GM21528 (cell line): Measurements from ENCODE around the gene DLGAP1.

Experiments
- ATAC-seq: cut with Tn5 transposase; IDR thresholded peaks from one replicate; pipeline ENCODE4 v1.9.1; 2021; ENCODE audit warnings: mild to moderate bottlenecking, moderate library complexity; ENCODE audit not compliant: unreplicated experiment, low FRiP score

DLGAP1 gene

DNA sequence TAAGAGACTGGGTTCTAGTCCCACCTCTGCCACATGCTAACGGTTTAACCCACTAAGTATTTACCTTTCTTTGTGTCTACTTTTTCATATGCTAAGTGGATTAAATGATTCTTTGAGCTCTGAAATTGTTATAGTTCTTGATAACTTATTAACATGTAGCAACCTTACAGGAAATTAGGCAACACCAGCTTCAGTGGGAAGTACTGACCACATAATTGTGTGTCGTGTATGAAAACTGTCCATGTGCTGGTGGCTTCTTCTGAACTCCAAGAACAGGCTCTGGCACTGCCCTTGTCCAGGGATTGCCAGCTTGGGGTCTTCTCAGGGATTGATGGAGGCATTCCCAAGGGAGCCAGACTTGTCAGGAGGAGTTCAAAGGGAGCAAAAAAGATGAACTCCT is 577.4 kb downstream of the DLGAP1 start:
- ATAC-seq, result no peak

DNA sequence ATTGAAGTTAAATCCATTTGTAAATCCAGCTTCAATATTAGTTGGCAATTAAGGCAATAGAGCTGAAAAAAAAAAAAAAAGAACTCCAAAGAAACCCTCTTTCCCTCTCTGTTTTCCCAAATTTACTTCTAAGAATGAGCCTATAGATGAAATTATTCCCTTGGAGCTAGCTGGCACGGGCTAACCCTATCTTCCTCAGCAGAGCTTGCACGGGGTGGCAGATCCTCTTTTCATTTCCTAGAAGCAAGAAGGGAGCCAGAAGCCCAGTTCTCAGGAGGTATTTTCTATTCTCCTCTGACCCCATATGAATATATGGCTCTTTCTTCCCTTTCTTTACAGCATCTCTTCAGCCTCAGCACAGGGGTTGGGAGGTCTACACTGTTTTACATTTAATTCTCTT is 579.1 kb downstream of the DLGAP1 start:
- ATAC-seq, result no peak

DNA sequence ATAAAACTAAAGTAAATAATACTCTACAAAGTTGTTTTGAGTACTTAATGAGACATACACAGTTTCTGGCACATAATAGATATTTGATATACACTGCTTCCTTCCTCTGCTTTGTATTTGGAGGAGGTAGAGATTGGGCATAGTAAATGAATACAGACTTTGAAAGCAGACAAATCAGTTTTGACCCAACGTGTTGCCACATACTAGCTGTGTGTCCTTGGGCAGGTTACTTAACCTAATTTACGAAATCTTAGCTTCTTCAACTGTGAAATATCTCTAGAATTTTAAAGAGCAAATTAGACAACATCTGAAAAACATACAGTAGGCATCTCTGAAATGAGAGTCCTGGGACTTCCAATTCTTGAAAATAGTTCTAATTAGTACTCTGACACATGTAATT is 579.7 kb downstream of the DLGAP1 start:
- ATAC-seq, result no peak

DNA sequence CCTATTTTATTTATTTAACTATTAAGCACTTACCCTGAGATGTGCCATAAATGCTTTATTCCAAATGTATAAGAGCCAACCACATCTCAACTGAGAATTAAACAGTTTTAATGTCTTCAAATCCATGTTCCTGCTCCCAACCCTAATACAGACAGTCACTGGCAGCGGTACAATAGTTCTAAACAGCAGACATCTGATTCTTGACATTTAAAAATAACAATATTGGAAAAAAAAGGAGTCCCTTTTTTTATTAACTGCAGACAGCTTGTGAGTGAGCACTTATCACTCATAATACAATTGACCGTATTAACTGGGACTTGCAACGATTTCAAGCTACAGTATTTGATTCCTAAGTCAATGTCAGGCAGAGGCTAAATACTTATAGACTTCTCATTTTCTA is 580.5 kb downstream of the DLGAP1 start:
- no peak for ATAC-seq

DNA sequence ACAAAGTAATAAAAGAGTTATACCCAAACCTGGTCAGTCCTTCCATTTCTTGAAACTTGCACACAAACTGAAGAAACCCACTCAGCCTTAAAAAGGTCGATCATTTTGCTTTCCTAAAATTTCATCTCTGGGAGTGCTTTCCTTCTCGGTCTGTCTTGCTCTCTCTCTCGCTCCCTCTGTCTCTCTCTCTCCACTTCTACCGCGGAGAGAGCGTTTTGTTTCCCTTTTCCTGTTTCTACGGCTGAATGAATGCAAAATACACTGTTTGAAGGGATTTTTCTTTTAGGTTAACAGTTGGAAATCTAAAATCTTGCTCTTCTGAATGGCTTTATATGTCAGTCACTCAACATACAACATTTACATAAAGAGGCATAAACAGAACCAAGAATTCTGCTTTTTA is 581.0 kb downstream of the DLGAP1 start:
- ATAC-seq, result no peak

DNA sequence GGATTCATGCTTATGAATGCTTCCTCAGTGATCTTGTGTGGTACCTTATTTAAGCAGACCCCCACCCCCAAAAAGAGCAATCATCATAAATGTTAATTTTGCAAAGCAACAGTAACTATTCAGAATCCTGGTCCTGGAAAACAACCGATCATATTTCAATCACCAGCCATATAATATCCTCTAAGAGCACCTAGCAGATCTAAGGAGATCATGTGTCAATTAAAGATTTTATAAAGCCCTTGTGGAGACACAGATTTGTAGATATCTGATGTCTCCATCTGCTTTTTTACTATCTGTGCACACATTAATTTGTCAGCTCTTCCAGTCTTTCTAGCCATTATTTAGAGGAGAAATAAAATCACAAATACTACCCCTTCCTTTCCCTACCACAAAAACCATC is 581.4 kb downstream of the DLGAP1 start:
- no peak for ATAC-seq

DNA sequence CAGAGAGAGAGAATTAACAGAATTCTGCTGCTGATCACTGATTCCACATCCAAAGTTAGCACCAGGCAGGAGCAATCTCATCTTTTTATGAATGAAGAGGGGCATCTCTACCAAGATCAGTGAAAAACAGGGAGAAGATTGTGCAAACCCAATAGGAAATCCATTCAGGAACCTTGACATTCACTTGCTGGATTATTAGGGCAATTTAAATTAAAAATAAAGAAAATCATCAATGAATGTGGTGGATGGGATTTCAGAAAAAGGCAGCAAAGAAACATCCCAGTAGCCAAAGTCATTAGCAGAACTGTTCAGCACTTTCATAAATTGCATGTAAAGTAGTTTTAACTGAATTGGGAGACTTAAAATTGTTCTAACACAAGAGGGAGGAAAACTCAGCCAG is 581.9 kb downstream of the DLGAP1 start:
- no peak for ATAC-seq

DNA sequence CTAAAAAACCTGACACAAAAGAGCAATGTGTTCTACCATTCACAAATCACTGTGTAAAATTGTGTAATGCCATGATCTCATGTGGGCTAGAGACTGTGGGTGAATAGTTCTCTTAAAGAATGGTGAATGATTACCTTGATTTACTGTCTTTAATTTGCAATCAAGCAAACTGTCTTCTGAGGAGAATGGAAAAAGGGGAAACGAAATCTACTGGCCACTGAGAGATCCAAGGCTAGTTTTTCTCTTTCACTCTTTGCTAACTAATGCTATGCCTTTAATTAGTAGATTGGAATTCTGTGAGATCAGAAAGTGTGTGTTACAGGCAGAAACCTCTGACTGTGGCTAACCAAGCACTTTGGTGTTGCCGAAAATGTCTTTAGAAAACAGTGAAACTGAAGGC is 582.5 kb downstream of the DLGAP1 start:
- no peak for ATAC-seq

DNA sequence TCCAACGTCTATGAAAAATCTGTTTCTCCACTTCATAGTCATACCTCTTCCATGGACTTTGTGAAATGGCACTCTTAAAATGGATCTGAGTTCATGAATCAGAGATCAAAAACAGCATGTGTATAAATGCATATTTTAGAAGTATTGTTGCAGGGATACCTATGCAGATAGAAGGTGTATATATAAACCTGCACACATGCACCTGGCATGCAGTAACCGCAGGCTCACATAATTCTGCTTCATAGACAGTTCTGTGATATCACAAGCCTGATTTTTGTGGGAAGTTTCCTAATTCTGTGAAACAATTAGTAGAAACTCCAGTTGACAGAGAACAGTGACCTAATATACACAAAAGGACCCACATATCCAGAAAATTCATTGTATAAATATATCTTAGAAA is 583.4 kb downstream of the DLGAP1 start:
- no peak for ATAC-seq

DNA sequence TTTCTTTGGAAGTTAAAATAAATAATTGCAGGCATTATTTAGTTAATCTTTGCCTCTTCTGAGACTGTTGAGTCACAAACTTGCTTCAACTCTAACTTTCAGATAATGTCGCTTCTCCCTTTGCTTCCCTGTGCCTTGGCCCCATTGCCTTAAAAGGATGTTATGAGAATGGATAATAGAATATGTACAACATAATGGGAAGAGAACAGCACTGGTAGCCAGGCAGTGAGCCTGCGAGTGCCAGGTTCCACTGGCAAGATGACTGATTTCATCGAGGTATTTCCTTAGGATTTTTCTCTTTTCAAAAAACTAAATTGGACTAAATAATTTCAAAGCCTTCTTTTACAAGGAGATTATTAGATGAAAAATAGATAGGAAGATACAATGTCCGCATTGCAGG is 584.2 kb downstream of the DLGAP1 start:
- ATAC-seq, result no peak

DNA sequence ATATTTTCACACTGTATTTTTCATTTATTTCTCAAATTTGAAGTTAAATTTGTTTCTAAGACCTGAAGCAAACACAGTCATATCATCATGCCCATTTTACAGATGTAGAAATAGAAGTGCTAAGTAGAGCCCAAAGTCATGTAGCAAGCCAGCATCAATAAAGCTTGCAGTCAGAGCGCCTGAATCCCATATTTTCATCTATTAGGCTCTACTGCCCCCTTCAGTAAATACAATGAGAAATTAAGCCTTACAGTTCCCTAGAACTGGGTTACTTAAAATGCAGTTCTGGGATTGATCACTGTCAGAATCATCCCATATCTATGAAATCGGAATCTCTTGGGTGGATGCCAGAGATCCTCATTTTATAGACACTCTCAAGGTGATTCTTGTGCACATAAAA is 585.3 kb downstream of the DLGAP1 start:
- no peak for ATAC-seq

DNA sequence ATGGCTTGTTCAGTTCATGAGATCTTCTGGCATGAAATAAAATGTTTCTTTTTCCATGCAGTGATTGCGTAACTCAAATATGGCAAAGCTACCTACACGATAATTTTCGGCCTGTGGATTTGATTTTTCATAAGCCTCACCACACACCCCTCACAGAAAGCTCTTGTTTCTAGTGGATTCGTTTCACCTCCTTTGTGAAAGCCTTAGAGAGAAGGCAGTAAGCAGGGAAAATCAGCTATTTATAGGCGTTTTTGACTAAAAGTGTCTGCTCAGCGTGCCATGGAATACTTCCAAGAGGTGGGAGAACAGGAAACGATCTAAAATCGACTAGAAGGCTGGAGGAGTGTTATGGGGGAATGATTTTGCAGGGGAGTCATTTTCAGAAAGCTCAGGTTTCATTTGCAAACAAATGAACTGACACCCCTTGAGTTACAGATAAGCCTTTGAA is 587.2 kb downstream of the DLGAP1 start:
- no peak for ATAC-seq

DNA sequence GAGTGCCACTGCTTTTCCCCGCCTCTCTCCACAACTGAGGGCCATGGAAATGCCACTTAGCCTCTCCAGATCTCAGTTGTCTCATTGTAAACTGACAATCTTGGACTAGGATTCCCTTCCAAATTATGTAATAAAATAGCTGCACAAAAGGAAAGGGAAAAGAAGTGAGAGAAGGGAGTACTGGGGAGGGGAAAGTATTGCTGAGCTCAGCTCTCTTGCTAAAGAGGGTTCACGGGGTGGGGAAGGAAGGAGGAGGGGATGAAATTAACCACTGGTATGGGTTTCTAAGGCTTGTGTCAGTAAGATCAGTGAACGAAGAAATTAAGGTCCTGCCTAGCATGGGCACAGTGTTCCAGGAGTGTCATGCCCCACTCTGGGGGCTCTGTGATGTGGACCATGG is 587.9 kb downstream of the DLGAP1 start:
- ATAC-seq, result no peak

DNA sequence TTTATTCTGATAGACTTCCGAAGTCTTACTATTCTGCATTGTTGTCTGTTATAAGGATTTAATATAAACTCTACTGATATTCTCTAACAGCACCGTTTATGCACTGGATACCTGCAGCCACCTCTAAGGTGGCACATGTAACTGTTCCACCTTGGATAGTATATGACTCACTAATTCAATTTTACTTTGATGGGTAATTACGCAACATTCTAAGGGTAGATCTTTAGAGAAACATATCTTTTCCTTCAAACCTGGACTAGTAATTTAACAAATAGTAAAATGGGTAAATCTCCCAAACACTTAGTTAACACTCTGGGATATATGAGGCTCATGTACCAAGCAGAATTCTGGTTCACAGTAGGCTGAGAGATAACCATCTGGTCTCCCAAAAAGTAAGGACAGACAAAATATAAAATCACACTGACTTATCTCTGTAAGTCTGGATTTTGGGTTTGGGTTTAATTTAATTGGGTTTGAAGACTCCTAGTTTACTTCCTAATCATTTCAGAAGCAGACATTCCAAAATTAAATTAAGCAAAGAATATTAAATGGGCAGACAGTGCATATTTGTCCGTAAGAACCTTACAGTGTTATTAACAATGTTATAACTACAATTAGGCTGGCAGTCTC is 590.3 kb downstream of the DLGAP1 start:
- ATAC-seq, result no peak

DNA sequence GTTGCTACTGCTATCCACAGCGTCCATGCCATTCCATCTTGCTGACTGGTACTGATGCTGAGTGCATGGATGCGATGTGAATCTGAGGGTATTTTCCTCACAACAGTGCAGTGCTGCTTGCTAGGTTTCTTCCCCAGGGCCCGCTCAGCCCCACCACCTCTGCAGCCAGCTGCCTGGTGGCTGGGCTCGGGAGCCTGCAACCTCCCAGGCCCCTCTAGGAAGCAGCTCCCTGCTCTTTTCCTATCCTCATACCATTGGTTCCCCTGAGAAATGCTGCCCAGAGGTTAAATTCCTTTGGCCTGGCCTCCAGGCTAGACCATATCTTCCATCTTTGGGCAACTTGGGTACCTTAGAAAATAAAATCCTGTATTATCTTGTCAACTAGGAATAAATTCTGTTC is 591.5 kb downstream of the DLGAP1 start:
- ATAC-seq, result no peak

DNA sequence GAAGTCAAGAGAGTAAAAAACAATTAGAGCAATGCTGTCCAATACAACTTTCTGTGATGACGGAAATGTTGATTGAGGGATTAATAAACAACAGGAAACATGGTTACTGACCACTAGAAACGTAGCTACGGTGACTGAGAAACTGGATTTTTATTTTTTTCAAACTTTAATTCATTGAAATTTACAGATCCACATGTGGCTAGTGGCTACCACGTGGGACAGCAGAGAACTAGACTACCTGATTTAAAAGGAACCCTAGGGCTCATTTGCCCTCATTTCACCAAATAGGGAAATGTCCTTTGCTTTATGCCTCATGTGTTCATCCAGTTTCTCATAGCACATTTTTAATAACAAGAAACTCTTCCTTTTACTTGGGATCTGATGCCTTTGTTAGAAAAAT is 592.1 kb downstream of the DLGAP1 start:
- no peak for ATAC-seq

DNA sequence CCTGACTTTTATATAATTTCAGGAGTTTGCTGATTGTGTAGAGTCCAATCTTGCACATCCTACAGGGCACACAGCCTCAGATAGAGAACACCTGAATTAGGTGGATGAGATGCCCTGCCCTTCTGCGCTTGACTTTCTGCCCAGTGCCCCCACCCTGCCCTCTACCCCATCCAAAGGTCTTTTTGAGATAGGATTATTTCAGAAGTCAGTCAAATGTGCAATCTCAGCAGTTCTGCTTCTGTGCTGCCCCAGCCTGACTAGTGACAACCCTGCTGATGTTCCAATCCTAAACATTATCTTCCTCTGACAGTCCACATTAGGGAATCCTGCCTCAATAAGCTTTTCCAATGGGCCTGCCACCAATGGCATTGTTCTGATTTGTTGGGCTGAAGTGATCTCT is 593.6 kb downstream of the DLGAP1 start:
- no peak for ATAC-seq

DNA sequence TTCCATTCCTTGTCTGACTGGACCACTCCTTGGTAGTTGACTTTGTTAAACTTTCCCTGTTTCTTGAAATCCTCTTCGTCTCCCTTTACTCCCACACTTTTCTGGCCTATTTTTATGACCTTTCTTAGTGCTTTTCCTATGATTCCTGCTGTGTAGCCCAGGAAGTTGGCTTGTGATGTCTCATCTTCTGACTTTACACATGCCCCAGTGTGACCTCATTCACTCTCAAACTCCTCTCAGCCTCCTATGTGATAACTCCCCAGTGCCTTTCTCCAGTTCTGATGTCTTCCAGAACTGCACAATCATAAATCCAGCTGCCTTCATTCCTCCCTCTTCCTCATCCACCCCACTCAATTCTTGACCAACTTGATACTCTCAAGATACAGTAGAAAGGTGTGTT is 597.6 kb downstream of the DLGAP1 start:
- ATAC-seq, result no peak

DNA sequence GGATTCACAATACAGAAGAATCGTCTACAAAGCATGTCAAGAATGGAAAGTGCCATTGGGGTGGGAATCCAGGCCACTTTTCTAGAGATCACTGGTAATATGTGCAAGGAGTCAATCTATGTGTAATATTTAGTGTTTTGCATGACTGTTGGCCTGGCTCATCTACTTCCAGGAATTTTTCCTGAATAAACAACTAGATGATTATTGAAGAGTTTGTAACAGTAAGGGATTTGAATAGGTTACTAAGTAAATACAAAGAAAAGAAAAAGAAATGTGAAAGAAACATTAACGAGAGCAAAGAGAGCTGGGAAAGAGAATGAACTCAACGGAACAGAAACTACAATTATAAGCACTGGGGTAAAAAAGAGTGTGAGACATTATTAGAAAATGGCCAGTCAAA is 599.1 kb downstream of the DLGAP1 start:
- ATAC-seq, result no peak

DNA sequence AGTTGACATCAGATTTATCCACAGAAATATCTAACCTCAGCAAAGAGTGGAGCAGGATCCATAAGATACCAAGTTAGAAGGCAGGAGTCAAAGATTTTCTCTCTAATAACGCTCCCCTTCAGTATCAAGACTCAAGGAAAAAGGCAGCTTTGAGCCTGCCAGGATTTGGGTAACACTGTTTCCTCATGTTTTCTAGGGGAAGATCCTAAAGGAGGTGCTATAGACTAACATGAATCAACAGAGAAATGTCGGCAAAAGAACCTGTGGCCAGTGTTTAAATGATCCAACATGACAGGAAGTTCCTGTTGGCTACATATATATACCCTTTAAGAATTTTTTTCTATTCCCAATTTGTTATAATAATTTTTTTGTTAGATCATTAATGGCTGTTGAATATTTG is 602.8 kb downstream of the DLGAP1 start:
- ATAC-seq, result no peak

DNA sequence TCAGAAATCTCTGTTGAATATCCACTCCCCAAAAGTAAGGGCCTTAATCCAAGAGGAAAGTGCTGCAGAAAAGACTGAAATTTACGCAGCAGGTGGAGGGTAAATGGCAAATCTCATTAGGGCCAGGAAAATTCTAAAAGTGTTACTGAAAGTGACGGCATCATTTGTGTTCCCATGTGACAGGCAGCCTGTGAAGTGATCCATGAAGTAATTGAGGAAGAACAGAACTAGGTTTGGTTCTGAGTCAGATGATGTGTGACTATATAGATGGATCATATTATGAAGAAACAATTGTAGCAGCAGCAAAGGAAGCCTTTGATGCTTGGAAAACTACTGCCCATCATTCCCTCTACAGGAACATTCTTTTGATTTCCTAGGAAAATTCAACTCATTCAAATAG is 603.9 kb downstream of the DLGAP1 start:
- ATAC-seq, result no peak

DNA sequence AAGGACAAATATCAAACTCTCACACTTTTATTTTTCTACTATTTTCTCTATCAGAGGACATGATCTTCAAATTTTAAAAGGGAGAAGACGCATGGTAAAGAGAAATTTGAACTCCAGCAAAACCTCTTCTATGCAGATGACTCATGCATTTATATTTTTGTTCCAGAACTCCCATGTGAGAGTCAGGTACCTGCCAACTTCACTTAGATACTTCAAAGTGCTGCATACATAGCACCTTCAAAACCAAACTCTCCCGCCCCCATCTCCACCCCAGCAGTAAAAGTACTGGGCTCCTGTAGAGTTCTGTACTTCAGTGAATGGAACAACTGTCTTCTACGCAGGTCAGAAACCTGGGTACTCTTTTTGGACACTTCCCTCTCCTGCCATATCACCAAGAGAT is 606.8 kb downstream of the DLGAP1 start:
- no peak for ATAC-seq

DNA sequence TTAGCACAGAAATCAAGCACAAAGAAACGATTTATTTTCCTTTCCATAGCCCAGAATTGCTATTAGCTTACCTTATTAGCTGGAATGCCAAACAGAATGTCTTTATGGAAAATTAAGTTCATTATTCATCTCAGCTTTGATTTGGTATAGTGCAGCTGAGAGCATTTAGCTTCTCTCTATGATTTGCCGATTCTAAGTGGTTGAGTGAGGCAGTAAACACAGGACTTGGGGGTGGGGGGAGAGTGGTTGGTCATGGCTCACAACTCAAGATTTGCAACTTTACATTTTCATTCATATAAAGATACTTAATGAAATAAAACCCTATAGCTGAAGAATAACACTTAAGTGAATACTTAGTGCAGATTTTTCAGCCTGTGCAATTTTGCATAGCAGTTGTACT is 609.9 kb downstream of the DLGAP1 start:
- no peak for ATAC-seq
